Measurements from ENCODE around the gene PACRG. TPM values are rescaled to one million over a fixed set of nuclear protein-coding genes. Genes with fewer than 3 reads are reported as not detected.

Gene PACRG
- total and polyA plus RNA-seq, 10 of the 15 experiments (the other 5 are each of a cell fraction or from before 2014, with no cell fraction given) = not detected

- DNase-seq (ENCODE audit: low read depth, low spot score) = no peak
- CTCF ChIA-PET = no interaction called here
- H3K4me3 ChIP-seq = no peak overlapping the region
- intact Hi-C loops (cut with micrococcal nuclease; ENCODE audit: unreplicated experiment) (no loop called here), in situ Hi-C loops (cut with MboI) (no loop called here)
- BruUV-seq (replicated peaks) = no TSS peak
- no peaks in the 10 kb centered on the region for H3K4me1 ChIP-seq (ENCODE audit: control insufficient read depth, insufficient read depth, low read length)
- H3K27me3 ChIP-seq (replicated peaks in 1 of 2; ENCODE audit: control insufficient read depth in 2 of 2, insufficient read depth in 2 of 2, low read length in 1 of 2) = no peaks in the 10 kb centered on the region; a peak in 1 of 4 replicates
- POLR2A ChIA-PET = no interaction called here
- SMC1A ChIA-PET (ENCODE audit: uncharacterized antibody, unreplicated experiment) = no interaction called here
- no peak for ATAC-seq
- TF ChIP-seq TCF3 (IDR thresholded peaks at IDR 0.05; ENCODE audit: borderline replicate concordance, insufficient read depth, low read depth, low read length) (no peak), RAD21 (IDR thresholded peaks at IDR 0.05; ENCODE audit: insufficient read depth, low read depth, low read length) (no peak), MXI1 (IDR thresholded peaks at IDR 0.05; ENCODE audit: low read depth, low read length) (no peak), ESRRA (IDR thresholded peaks at IDR 0.05; ENCODE audit: low read length) (no peak), PML (IDR thresholded peaks at IDR 0.05; ENCODE audit: low read length) (no peak), EGR1 (IDR thresholded peaks at IDR 0.05; ENCODE audit: borderline replicate concordance in 1 of 2, low read depth in 2 of 2, low read length in 2 of 2) (no peak), ZZZ3 (IDR thresholded peaks at IDR 0.05; ENCODE audit: control insufficient read depth, insufficient read length, low read depth) (no peak), YY1 (IDR thresholded peaks at IDR 0.05; ENCODE audit: low read depth, low read length) (no peak), SMAD1 (IDR thresholded peaks at IDR 0.05; ENCODE audit: low read depth, partially characterized antibody) (no peak), SP1 (IDR thresholded peaks at IDR 0.05; ENCODE audit: low read depth, low read length) (no peak), CBFB (IDR thresholded peaks at IDR 0.05; ENCODE audit: low read depth) (no peak), KDM1A (IDR thresholded peaks at IDR 0.05; ENCODE audit: borderline replicate concordance) (no peak)
- WGBS (ENCODE audit: insufficient coverage, insufficient replicate concordance, low lambda C conversion rate, missing lambda C conversion rate) = 41% methylated on average over 8 of the region's 8 CpGs
- no peak overlapping the region for H2AFZ ChIP-seq (ENCODE audit: control insufficient read depth, low read depth, low read length)
- no peak for FAIRE-seq
- H3K4me2 ChIP-seq (ENCODE audit: control insufficient read depth, insufficient read depth) = no peak overlapping the region
- H3K79me2 ChIP-seq (ENCODE audit: control insufficient read depth, insufficient read depth, low read length) = no peaks in the 10 kb centered on the region
- RAD21 ChIA-PET (ENCODE audit: unreplicated experiment) = no interaction called here
- H3K9me3 ChIP-seq (replicated peaks; ENCODE audit: control insufficient read depth, insufficient read depth, low read length) = no peaks in the 10 kb centered on the region
- no peaks in the 10 kb centered on the region for H3K36me3 ChIP-seq (ENCODE audit: control insufficient read depth in 2 of 2, insufficient read depth in 2 of 2, low read length in 1 of 2)
- no peaks in the 10 kb centered on the region for H4K20me1 ChIP-seq (ENCODE audit: control insufficient read depth, insufficient read depth)
- H3K27ac ChIP-seq (ENCODE audit: control insufficient read depth, insufficient read depth) = no peak overlapping the region
- no peak overlapping the region for H3K9ac ChIP-seq (ENCODE audit: control insufficient read depth, insufficient read depth, low read length)
Measured at GRCh38 chr6:163343609-163344008, 615.8 kb downstream of the PACRG start.
